HPDE6-E6E7 (cell line): ENCODE results near the gene NIPAL1.

Experiments used
- DNase-seq: peaks from one replicate; pipeline ENCODE4 v3.0.0; 2011; ENCODE audit warnings: missing footprints; ENCODE audit errors: extremely low spot score

The NIPAL1 gene

DNA sequence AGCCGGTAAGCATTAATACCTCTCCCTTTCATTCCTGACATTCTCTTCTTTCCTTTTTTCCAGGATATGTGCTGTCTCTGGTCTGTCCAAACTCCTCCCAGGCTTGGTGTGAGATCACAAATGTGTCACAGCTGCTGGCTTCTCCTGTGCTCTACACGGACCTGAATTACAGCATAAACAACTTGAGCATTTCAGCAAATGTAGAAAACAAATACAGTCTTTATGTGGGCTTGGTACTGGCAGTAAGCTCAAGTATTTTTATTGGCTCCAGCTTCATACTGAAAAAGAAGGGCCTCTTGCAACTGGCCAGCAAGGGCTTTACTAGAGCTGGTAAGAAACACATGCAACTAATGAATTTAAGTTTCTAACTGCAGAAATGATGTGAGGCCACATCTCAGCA is 8.4 kb downstream of the NIPAL1 start:
- DNase-seq, result no peak

DNA sequence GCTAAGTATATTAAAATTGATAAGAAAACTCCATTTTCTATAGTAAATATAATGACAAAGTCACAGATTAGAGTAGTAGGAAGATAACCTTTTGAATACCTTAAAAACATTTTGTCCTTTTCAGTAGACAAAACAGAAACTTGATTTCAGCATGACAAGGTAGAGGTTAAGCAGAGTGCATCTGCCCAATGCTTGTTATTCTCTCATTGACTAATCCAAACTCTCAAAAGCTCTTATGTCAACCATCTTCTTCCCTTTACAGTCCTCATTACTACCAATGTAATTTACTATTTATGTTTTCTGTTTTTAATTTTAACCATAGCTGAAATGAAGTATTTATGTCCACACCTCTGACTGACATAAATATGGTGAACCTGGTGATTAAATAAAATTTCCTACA is 11.1 kb downstream of the NIPAL1 start:
- DNase-seq, result no peak

DNA sequence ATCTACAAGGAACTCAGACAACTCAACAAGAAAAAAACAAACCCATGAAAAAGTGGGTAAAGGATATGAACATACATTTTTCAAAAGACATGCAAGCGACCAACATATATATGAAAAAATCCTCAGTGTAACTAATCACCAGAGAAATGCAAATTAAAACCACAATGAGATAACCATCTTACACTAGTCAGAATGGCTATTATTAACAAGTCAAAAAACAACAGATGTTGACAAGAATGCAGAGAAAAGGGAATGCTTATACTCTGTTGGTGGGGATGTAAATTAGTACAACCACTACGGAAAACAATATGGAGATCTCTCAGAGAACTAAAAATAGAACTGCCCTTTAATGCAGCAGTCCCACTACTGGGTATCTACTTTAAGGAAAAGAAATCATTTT is 12.1 kb downstream of the NIPAL1 start:
- no peak for DNase-seq

DNA sequence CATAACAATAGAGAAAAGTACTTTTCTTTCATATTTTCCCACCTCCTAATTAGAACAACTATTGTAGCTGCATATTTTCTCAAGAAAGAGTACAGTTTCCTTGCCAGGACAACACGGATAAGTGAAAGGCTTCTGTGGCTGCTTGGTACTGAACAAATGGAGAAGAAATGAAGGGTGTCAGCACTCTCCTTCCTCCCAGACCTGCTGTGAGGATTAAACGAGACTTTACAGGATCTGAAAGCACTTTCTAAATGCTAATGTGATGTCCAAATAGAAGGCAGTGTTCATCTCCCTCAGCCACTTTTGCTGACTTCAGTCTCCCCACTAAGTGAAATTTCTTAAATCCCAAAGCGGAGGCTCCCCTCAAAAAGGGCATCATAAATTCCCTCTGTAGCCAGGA is 13.9 kb downstream of the NIPAL1 start:
- DNase-seq, result no peak

DNA sequence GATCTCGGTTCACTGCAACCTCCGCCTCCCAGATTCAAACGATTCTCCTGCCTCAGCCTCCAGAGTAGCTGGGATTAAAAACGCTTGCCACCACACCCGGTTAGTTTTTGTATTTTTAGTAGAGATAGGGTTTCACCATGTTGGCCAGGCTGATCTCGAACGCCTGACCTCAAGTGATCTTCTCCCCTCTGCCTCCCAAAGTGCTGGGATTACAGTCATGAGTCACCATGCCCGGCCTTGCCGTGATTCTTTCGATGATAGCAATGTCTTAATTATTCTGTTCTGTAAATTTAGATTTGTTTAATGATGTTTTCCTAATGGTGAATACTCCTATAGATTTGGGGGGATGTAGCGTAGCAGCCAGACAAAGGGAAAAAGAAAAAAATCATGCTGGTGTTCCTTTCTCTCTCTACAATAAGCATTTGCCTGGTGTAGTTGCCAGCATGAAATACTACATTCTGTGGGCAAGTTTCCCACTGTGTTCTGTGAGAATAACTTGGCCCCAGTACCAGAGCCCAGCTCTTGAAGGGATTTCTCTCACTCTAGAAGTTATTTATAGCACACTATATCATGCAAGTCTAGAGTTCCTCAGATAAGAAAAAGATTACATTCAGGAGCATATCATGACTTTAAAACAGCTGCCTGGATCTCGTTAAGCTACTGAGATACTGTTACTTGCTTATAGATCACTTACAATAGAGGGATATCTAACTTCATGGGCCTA is 15.4 kb downstream of the NIPAL1 start:
- DNase-seq, result no peak

DNA sequence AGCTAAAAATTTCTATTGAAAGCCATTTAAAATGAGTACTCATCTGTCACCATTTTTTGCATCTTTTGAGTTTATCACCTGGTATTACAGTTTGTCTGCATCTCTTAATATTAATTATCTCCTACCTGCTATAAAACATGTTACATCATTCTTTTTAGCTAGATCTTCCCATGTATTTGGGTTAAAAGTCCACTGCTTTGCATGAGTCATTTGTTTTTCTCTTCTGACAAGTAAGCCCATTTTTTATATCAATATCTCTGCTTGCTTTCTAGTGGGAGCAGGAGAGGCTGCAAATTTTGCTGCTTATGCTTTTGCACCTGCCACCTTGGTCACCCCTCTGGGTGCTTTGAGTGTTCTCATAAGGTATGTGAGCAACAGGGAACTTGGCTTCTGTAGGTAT is 16.1 kb downstream of the NIPAL1 start:
- DNase-seq, result no peak

DNA sequence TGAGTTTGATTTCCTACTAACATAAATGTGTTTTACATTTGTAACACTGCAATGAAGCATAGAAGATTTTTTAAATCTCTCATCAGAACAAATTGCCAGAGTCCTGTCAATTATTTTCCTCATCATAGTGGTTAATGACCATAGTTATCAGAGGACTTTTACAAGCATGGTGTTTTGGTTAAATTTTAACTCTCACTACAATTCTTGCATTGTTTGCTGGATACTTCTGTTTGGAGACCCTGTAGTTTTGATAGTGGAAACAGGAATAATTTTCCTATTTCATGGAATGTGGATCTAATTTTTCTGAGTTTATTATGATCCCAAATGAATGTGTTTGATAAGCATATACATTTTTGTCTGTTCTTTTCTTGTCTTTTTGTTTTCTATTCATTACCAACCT is 16.8 kb downstream of the NIPAL1 start:
- DNase-seq, result no peak

DNA sequence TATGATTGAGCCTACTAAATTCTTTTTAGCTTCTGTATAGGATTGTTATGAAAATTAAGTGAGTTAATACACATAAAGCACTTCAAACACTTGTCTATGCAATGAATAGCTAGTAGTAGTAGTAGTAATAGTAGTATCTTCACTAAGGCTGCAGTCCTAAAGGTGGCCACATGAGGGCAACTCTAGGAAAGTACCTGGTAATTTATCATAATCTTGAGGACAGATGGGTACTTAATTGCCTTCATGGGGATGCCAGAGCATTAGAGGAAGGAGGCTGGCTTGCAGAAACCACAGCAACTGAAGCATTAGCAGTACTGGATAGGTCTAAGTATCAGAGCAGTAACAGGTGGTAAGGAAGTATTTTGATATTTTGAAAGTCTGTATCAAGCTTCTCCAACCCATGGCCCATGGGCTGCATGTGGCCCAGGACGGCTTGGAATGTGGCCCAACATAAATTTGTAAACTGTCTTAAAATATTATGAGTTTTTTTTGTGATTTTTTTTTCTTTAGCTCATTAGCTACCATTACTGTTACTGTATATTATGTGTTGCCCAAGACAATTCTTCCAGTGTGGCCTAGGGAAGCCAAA is 17.3 kb downstream of the NIPAL1 start:
- DNase-seq, result no peak

DNA sequence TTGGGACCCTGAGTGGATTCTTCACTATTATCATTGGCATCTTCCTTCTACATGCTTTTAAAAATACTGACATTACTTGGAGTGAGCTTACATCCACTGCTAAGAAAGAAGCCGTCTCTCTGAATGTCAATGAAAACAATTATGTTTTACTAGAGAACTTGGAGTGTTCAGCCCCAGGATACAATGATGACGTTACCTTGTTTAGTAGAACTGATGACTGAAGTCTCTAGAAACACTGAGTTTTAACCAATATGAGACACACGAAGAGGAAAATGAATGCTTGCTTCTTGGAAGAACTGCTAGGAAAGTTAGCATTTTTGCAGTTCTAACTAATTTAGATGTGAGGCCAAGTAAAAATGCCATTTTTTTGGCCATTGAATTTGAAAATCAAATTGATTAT is 19.4 kb downstream of the NIPAL1 start:
- DNase-seq, result no peak

DNA sequence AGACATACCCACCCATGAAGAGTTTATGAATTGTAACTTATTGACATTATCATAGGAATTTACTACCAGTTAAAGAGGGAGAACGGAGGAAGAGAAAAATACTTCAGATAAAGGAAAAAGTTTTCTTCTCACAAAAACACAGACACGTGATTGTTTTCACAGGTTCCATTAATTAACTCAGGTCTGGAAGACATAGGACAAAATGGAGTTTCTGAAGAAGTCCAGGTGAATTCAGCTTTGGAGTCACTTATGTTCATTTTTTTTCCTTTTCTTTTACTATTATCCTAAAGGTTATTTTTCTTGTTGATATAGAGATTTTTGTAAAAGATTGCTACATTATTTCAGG is 20.5 kb downstream of the NIPAL1 start:
- DNase-seq, result no peak

- DNase-seq, result no peak
Observed at GRCh38 chr4:48038666-48039065, 22.1 kb downstream of the NIPAL1 start.

DNA sequence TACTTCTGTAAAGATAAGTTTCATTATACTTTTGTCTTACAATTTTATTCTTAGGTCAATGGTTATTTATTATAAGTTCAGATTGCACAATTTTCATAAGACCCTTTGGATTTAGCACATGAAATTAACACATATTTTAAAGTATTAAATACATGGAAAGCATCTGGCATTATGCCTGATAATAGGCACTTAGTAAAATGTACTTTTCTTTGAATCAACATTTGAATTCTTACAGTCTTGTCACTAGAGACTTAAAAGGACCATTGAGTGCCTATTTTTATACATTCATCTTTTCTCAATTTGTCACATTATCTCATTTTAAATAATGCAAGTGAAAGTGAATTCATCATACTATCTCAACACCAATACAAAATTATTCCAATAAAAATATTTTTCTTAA is 23.0 kb downstream of the NIPAL1 start:
- DNase-seq, result no peak

- DNase-seq, result no peak
Observed at GRCh38 chr4:48041535-48042137, 25.1 kb downstream of the NIPAL1 start.

DNA sequence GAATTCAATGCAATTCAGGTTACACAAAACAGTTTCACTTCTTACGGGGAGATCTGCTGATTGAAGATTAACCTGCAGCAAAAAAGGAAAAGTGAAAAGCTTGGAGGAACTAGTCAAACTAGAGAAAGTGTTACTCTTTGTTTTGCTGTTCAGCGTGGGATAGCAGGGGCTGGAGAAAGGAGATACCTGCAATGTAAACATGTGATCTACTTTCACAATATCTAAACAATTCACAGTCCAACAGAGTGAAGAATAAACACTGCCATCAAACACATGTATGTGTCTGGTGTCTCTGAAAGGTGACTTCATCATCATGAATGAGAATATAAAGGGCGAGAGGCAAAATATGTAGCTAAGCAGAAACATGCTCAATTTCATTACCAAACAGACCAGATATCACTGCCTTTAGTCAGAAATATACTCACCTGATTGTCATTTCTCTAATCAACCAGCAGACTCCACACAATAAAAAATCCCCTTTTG is 26.4 kb downstream of the NIPAL1 start:
- DNase-seq, result no peak

DNA sequence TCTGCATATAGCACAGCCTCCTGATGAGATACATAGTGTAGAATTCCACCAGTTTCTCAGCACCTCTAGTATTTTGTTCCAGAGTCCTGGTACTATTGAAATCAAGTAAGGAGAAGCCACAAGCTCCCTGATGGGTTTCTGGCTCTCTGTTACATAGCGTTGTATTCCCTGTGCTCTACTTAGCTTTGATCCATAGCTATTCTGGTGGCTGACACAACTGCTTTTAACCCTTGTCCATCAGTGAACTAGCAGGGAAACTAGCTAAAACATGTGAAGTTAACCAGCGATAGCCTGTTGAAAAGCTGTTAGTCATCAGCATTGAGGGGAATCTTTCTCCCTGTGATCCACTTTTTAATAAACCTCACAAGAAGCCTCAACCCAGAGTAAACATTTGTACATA is 26.9 kb downstream of the NIPAL1 start:
- DNase-seq, result no peak

DNA sequence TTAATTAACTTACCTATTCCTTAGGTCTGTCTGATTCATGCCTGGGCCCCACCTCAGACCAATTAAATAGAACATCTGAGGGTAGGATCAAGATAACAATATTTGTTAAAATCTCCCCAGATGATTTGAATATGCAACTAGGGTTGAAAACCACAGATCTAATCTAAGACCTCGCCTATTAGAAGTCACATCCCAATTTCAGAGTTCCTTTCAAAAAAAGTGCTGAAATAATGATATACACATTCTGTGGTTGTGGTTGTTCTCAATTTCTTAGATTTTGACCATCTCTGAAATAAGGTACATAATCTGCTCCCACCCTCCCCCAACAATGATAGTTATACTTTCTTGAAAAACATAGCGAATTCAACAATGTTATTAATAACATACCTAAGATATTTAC is 27.7 kb downstream of the NIPAL1 start:
- no peak for DNase-seq

- no peak for DNase-seq
Observed at GRCh38 chr4:48046059-48046458, 29.5 kb downstream of the NIPAL1 start.

GRCh38 chr4:48047421-48047844 is 30.9 kb downstream of the NIPAL1 start:
- no peak for DNase-seq

GRCh38 chr4:48047896-48048295 is 31.3 kb downstream of the NIPAL1 start:
- no peak for DNase-seq

- no peak for DNase-seq
Observed at GRCh38 chr4:48049483-48049882, 32.9 kb downstream of the NIPAL1 start.

GRCh38 chr4:48051078-48051477 is 34.5 kb downstream of the NIPAL1 start:
- DNase-seq, result peak; percentile 14

DNA sequence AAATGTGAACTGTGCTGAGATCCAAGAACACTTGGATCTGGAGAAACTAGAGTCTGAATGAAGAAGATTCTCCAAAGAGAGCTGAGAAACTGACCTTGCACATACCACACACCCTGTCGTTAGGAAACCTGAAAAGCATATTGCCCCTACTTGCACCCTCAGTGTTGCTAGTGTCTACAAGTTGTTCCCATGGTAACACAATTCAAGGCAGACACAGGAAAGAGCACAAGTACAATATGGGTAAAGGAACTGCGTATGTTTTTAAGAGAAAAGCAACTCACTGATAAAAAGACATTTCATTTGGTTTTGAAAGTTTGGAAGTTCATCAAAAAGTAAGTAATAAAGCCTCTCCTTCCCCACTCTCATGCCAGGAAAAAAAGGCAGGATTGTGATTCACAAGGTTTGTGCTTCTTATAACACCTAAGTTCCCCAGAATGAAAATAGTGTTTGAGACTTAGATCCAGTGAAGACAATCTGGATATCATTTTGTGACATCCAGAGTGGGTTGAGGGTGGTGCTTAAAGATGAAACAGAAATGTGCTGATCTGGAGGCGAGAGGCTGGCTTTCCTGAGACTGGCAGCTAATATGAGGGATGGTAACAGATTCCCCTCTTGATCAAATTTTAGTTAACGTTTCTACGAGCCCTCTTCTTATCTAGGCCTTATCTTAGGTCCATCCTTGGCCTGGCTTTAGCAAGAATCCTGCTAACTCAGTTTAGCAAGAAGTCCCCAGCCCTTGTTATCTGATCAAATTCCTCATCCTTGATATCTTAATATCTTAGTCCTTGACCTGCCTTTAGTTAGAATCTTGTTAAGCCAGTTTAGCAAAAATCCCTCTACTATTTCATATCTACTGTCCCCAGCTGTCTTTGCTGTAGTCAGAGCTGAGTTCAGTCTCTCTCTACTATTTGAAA is 42.3 kb downstream of the NIPAL1 start:
- no peak for DNase-seq
